MM.1S (cell line): Measurements from ENCODE around the gene FAF2.

Source experiments
- DNase-seq: peaks from one replicate; pipeline ENCODE4 v3.0.0-alpha.2; 2015
- H2AFZ ChIP-seq: fragments of 300-600 bp; sonication (generic); 2 replicates; pipeline ENCODE4 v1.6.0; 2016; ENCODE audit warnings: antibody characterized with exemption, low read length
- H3F3A ChIP-seq: fragments of 300-600 bp; sonication (generic); 2 replicates; pipeline ENCODE4 v1.6.1; 2016; ENCODE audit warnings: mild to moderate bottlenecking, antibody characterized with exemption, low read length, moderate library complexity, mixed read lengths; ENCODE audit not compliant: insufficient read depth
- H3K27ac ChIP-seq: fragments of 300-600 bp; sonication (generic); 2 replicates; pipeline ENCODE4 v1.5.1; 2016; ENCODE audit warnings: mild to moderate bottlenecking, low read length
- H3K27me3 ChIP-seq: fragments of 300-600 bp; sonication (generic); replicated peaks from 2 replicates; pipeline ENCODE4 v1.6.0; 2016; ENCODE audit warnings: low read length; ENCODE audit not compliant: insufficient read depth
- H3K36me3 ChIP-seq: fragments of 300-600 bp; sonication (generic); replicated peaks from 2 replicates; pipeline ENCODE4 v1.6.1; 2016; ENCODE audit warnings: mild to moderate bottlenecking, low read length, mixed read lengths; ENCODE audit not compliant: insufficient read depth
- H3K4me1 ChIP-seq: fragments of 300-600 bp; sonication (generic); 2 replicates; pipeline ENCODE4 v1.6.1; 2016; ENCODE audit warnings: low read length, mixed read lengths
- H3K4me2 ChIP-seq: fragments of 300-600 bp; sonication (generic); 2 replicates; pipeline ENCODE4 v1.6.0; 2016; ENCODE audit warnings: low read depth, low read length
- H3K4me3 ChIP-seq: fragments of 300-600 bp; sonication (generic); 2 replicates; pipeline ENCODE4 v1.5.1; 2016; ENCODE audit warnings: low read length, mixed read lengths
- H3K79me2 ChIP-seq: fragments of 300-600 bp; sonication (generic); 2 replicates; pipeline ENCODE4 v1.6.1; 2016; ENCODE audit warnings: mixed run types, low read length, mixed read lengths
- H3K9ac ChIP-seq: fragments of 300-600 bp; sonication (generic); 2 replicates; pipeline ENCODE4 v1.6.1; 2016; ENCODE audit warnings: low read length, mixed read lengths
- H3K9me2 ChIP-seq: fragments of 300-600 bp; sonication (generic); replicated peaks from 2 replicates; pipeline ENCODE4 v1.6.1; 2016; ENCODE audit warnings: mild to moderate bottlenecking, low read length, mixed read lengths; ENCODE audit not compliant: insufficient read depth
- H3K9me3 ChIP-seq: fragments of 300-600 bp; sonication (generic); replicated peaks from 2 replicates; pipeline ENCODE4 v1.6.1; 2016; ENCODE audit warnings: mild to moderate bottlenecking, low read length, mixed read lengths; ENCODE audit not compliant: insufficient read depth
- H4K20me1 ChIP-seq: fragments of 300-600 bp; sonication (generic); 2 replicates; pipeline ENCODE4 v1.6.1; 2016; ENCODE audit warnings: mild to moderate bottlenecking, low read length, moderate library complexity, mixed read lengths; ENCODE audit not compliant: insufficient read depth
- EZH2 ChIP-seq: fragments of 300-600 bp; sonication (generic); optimal IDR thresholded peaks from 2 replicates; pipeline ENCODE3; 2017; ENCODE audit warnings: low read depth, mild to moderate bottlenecking, antibody characterized with exemption, low read length, mixed read lengths
- EZH2phosphoT487 ChIP-seq: fragments of 300-600 bp; sonication (generic); IDR thresholded peaks from 2 replicates; pipeline ENCODE4 v1.6.1; 2018; ENCODE audit warnings: antibody characterized with exemption, low read length
- TF ChIP-seq, protein P1 (sequence below): fragments of 300-600 bp; sonication (generic); IDR thresholded peaks from 2 replicates; pipeline ENCODE4 v1.5.1; 2016; ENCODE audit warnings: antibody characterized with exemption, low read length, mixed read lengths

The FAF2 gene

DNA sequence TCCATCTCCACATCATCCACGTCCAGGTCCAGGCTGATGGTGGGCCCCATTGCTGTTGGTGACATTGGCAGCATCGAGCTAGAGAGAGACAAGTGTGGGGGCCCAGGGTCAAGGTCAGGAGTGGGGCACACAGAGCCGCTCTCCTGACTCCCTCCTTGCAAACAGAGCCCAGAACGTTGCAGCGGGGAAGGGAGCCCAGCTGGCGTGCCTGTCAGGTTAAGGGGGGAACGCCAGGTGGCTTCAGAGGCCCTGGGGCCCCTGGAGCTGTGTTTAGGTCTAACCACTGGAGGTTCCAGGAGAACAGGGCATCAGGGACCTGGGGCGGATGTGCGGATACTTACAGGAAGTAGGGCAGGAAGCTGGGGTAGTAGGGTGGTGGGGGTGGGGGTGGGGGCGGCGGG, 81.6 kb downstream of the FAF2 start:
- H3K9me3 ChIP-seq = no peaks in the 10 kb centered on the region
- H3K4me3 ChIP-seq = no peak overlapping the region
- H3K79me2 ChIP-seq = peaks cover 21% of the 10 kb centered on the region
- no peak overlapping the region for H3K27ac ChIP-seq
- no peaks in the 10 kb centered on the region for H3F3A ChIP-seq
- H4K20me1 ChIP-seq = no peaks in the 10 kb centered on the region
- no peak overlapping the region for H3K9ac ChIP-seq
- H3K4me1 ChIP-seq = no peaks in the 10 kb centered on the region
- no peaks in the 10 kb centered on the region for H3K36me3 ChIP-seq
- H3K9me2 ChIP-seq = no peaks in the 10 kb centered on the region
- no peak for TF ChIP-seq EZH2
- TF ChIP-seq EZH2phosphoT487 = no peak
- TF ChIP-seq, protein P1, sequence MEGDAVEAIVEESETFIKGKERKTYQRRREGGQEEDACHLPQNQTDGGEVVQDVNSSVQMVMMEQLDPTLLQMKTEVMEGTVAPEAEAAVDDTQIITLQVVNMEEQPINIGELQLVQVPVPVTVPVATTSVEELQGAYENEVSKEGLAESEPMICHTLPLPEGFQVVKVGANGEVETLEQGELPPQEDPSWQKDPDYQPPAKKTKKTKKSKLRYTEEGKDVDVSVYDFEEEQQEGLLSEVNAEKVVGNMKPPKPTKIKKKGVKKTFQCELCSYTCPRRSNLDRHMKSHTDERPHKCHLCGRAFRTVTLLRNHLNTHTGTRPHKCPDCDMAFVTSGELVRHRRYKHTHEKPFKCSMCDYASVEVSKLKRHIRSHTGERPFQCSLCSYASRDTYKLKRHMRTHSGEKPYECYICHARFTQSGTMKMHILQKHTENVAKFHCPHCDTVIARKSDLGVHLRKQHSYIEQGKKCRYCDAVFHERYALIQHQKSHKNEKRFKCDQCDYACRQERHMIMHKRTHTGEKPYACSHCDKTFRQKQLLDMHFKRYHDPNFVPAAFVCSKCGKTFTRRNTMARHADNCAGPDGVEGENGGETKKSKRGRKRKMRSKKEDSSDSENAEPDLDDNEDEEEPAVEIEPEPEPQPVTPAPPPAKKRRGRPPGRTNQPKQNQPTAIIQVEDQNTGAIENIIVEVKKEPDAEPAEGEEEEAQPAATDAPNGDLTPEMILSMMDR = no peak
- H3K27me3 ChIP-seq = no peaks in the 10 kb centered on the region
- DNase-seq = no peak
- H2AFZ ChIP-seq = no peak overlapping the region
- H3K4me2 ChIP-seq = no peak overlapping the region

DNA sequence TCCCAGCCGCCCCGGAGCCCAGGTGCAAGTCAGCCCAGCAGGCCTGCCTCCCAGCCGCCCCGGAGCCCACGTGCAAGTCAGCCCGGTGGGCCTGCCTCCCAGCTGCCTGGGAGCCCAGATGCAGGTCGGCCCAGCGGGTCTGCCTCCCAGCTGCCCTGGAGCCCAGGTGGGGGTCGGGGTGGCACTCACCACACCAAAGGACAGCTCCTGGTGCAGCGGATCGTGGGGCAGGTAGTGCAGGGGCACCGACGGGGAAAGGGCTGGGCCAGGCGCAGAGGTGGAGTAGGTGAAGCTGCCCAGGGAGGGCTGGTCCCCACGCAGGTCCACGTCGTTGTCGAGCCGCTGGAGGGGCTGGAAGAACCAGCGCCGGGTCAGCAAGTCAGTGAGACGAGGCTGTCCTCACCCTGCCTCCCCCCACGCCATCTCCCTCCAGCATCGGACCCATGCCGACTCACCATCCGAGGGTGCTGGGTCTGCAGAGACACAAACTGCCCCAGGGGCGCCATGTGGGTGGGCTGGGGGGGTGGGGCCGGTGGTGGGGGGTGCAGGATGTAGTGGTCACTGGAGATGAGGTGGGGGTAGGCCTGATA, 82.3 kb downstream of the FAF2 start:
- Histone ChIP-seq H3K36me3 (no peaks in the 10 kb centered on the region), H3K27me3 (no peaks in the 10 kb centered on the region), H3F3A (no peaks in the 10 kb centered on the region), H2AFZ (no peak overlapping the region), H3K9ac (no peak overlapping the region), H4K20me1 (no peaks in the 10 kb centered on the region), H3K79me2 (peaks cover 29% of the 10 kb centered on the region), H3K4me1 (peaks cover 4% of the 10 kb centered on the region; the same call in 1 of the 2 replicates), H3K9me2 (no peaks in the 10 kb centered on the region), H3K4me2 (no peak overlapping the region), H3K4me3 (no peak overlapping the region), H3K27ac (no peak overlapping the region), H3K9me3 (no peaks in the 10 kb centered on the region)
- TF ChIP-seq EZH2phosphoT487 (no peak), EZH2 (no peak)
- TF ChIP-seq, protein P1 = no peak
- no peak for DNase-seq

DNA sequence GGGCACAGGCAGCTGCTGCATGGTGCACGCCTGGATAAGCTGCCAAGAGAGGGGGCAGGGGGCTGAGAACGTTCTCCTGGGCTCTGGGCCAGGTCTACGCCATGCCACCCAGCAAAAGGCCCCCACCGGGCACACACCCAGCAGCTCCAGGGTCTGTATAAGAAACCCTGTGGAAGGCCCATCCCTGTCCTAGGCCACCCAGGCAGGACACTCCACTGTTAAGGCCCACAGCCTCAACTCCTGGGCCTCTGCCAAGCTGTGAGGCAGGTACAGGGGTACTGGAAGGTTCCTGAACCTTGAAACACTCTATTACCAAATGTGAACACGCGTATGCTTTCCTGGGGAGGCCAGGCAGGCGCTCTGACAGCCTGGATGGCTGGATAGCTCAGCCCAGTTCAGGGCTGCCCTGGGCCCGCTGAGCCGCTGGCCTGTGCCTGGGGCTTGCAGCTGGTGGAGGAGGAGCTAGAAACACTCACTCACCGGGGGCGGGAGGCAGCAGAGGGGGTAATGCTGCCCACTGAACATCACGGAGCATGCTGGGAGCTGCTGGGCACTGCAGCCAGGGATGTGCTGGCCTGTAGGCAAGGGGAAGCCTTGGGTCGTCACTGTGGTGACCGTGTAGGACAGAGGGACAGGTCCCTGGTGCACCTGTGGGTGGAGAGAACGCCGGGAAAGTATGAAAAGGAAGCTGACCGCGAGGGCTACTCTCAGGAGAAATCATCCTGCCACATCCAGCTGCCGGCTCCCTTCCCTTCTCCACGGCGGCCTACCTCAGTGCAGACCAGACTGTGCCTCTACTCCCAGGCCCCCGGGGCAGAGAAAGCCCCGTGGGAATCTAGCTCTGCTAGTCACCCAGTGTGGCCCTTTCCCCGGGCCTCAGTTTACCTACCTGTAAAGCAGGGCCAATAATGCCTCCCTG, 83.1 kb downstream of the FAF2 start:
- H3K4me1 ChIP-seq = peaks cover 4% of the 10 kb centered on the region; the same call in 1 of the 2 replicates
- H3K79me2 ChIP-seq = peaks cover 36% of the 10 kb centered on the region
- H2AFZ ChIP-seq = no peak overlapping the region
- H3K27ac ChIP-seq = no peak overlapping the region
- no peaks in the 10 kb centered on the region for H4K20me1 ChIP-seq
- no peak overlapping the region for H3K4me2 ChIP-seq
- no peak for DNase-seq
- H3K4me3 ChIP-seq = no peak overlapping the region
- no peaks in the 10 kb centered on the region for H3K9me3 ChIP-seq
- H3K36me3 ChIP-seq = no peaks in the 10 kb centered on the region
- H3K9me2 ChIP-seq = no peaks in the 10 kb centered on the region
- H3K27me3 ChIP-seq = no peaks in the 10 kb centered on the region
- no peak overlapping the region for H3K9ac ChIP-seq
- TF ChIP-seq EZH2 (no peak), EZH2phosphoT487 (no peak)
- TF ChIP-seq, protein P1 = no peak
- no peaks in the 10 kb centered on the region for H3F3A ChIP-seq
